ENCODE data around the gene TSFM.

TSFM gene

DNA sequence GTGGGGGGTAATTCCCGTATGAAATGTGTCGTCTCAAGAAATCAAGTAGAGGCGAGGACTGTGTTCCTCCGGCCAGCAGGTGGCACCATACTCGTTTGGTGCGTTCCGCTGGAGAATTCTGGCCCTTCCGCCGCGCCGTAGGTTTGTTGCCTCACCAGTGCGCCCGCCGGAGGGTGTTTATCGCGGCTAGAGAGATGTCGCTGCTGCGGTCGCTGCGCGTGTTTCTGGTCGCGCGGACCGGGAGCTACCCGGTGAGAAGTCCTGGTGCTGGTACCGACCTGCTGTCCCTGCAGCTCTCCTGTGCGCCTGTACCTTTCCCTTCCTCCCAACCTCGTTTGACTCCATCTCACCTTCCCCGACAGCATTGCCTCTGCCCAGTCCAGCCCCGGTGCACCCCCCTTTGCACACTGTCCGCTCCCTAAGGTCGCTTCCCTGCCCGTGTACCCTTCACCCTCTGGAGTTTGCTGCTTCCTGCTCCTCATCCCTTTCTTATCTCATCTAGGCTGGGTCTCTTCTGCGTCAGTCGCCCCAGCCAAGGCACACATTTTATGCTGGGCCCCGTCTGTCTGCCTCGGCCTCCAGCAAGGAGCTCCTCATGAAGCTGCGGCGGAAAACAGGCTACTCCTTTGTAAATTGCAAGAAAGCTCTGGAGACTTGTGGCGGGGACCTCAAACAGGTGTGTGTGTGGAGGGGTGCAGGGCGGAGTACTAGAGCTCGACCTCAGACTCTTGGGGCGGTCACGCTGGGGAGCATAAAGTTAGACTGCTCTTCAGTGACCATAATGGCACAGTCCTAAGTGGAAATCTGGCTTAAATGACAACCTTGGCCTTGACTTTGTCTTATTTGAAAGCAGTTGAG lies at the start of gene TSFM:
TSS of gene TSFM (plus strand) at position 180 of the 858 bp plus-strand sequence. CDS start at position 195, 15 bp downstream.
- peak; percentile 99 for DNase-seq (ENCODE audit: low read depth)

DNA sequence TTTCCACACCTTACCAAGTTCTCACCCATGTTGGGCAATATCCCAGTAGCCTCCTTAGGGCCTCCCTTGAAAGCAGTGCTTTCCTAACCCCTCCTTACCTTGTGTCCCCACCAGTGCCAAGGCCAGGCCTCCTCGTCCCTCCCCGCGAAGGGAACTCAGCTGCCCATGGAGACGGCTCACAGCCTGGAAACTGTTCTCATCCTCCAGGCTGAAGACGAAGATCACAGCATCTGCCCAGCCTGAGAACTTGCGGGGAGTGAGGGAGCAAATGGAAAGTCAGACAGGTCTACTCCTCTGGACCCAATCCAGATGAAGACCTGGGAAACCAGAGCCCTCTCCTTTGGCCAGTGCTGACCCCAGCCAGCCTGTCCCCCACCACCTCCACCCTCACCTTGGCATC lies 48.7 kb upstream of the TSFM start:
- DNase-seq (ENCODE audit: low read depth), result no peak

GRCh38 chr12:57734591-57734990 lies 48.0 kb upstream of the TSFM start:
- DNase-seq (ENCODE audit: low read depth), result no peak

- DNase-seq (ENCODE audit: low read depth), result no peak
Observed at GRCh38 chr12:57735198-57735855, 47.3 kb upstream of the TSFM start.

- no peak for DNase-seq (ENCODE audit: low read depth)
Observed at GRCh38 chr12:57735952-57736740, 46.4 kb upstream of the TSFM start.

- no peak for DNase-seq (ENCODE audit: low read depth)
Observed at GRCh38 chr12:57736741-57737466, 45.7 kb upstream of the TSFM start.

GRCh38 chr12:57737467-57738460 lies 44.8 kb upstream of the TSFM start:
- DNase-seq (ENCODE audit: low read depth), result no peak

DNA sequence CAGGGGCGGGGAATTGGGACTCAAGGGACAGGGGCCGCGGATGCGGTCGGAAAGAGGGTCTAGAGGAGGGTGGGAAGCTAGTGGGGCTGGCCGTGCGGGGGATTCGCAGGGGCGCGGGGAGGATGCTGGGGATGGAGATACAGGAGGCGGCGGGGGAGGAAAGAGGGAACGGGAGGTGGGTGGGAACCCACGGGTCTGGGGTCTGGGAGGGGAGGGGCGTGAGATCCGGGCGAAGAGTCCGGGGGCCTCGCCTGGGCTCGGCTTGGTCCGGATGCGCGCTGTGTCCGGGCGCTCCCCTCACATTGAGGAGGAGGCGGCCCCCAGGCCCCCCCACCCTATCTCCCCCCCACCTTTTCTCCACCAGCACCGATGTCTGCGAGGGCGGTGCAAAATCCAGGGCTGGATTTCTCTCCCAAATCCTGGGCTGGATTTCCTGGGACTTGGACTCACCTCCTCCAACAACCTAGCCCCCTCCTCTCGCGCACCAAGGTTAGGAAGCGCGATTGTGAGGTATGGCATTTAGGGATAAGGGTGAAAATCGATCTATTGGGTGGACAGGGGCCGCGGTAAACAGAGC lies 43.8 kb upstream of the TSFM start, which contains the start of gene AGAP2:
TSS of gene AGAP2 (minus strand) at position 82 of the 577 bp plus-strand sequence. CDS start 496 bp downstream, outside the sequence.
- DNase-seq (ENCODE audit: low read depth), result no peak

DNA sequence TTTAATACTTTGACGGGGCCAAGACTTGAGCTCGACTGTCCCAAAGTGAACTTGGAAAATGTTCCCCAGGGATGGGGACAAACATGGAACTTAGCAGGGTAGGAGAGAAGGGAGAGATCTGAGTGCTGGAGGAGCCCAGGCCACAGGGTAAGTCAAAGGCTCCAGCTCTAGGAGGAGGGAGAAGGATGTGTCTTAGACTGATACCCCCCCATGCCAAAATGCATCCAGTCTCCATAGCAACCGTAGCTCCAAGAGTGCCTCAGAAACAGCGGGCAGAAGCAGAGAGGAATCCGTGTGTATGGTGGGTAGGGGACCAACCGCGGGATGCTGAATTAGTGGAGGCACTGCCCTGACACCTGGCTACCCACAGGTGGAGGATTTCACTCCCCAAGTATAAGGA lies 43.2 kb upstream of the TSFM start:
- no peak for DNase-seq (ENCODE audit: low read depth)

- DNase-seq (ENCODE audit: low read depth), result no peak
Observed at GRCh38 chr12:57739914-57740538, 42.6 kb upstream of the TSFM start.

DNA sequence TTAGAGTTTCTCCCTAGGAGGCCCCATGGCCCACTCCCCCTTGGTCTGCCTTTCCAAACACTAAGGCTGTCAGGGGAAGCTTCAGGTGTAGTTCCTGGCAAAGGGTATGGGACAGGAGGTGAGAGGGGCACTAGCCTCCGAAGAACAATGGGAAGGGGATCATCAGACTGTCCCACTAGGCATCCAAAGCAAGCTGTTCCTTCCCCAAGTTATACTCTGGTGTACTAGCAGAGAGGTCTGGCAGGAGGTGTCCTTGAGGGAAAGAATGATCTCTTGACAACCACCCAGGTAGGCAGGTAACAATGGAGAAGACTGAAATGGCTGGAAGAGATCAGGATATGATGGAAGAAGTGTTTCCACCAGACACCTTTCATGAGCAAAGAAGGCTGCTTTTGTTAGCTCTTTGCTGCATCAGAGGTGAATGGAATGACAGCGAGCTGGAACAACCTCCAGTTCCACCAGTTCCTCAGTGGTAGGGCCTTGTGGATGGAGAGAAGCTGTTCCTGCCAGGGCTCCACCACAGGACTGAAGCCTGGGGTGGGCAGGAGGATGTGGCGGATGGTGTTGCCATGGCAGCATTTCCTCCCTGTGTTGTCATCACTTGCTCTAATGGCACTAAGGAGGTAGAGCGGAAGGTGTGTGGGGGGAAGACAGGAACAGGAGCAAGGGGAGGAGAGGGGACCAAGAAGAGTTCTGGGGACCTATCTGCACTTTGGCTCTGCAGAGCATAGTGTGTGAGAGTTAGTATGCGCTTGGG lies 41.8 kb upstream of the TSFM start:
- peak; percentile 59 for DNase-seq (ENCODE audit: low read depth)

DNA sequence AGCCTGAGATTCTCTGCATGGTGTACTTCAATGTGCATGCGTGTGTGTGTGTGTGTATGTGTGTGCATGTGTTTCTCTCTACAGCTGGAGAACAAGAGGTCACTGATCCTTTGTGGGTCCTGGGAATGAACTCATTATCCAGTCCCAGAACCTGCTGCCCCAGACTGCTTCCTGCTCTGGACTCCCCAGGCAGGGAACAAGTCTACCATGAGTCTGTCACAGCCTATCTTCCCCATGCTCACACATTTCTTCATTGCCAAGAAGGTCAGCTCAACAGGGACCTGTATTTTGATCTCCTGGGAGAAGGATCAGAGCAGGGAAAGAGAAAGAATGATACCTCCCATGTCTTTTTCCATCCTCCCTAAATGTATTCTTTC lies 41.2 kb upstream of the TSFM start:
- DNase-seq (ENCODE audit: low read depth), result no peak

- DNase-seq (ENCODE audit: low read depth), result peak; percentile 67
Observed at GRCh38 chr12:57741844-57742738, 40.5 kb upstream of the TSFM start.

DNA sequence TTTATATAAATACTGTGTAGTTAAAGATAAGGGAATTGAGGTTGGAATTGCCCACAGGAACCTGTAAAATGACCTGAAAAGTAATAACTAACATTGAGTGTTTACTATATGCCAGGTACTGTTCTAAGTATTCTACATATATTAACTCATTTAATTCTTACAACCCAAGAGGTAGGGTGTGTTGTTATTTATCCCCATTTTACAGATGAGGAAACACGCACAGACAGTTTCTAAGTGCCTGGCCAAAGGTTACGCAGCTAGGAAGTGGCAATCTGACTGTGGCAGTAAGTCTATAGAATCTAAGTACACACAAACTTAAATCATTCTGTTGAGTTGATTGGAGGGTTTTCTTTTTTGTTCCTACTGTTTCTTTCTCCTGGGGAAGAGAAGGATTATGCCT lies 38.8 kb upstream of the TSFM start:
- DNase-seq (ENCODE audit: low read depth), result no peak

DNA sequence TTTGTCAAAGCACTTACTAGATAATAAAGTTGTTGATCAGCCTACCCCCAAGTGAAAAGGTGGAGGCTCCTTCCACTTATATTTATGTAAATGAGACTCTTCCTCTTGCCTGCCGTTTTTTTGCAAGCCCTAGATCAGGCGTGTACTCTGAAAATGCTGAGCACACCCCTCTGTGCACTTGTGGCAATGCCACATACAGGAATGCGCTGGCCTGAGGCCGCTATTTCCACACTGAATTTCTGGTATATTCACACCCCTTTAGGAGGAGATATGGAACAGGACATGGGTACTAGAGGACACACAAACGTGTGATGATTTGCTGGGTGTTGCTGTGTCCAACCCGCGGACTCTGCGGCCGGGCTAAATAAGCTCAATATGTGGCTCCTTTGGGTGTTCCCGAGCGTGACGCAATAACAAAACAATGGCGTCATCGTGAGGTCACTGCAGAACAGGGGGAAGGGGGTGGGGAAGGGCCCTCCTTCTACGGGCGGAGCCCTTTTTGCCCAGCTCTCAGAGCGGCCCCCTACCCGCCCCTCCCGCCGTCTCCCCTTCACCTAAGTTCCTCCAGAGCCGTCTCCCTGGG lies 38.3 kb upstream of the TSFM start:
- peak; percentile 45 for DNase-seq (ENCODE audit: low read depth)

- DNase-seq (ENCODE audit: low read depth), result peak; percentile 86
Observed at GRCh38 chr12:57744777-57745484, 37.7 kb upstream of the TSFM start, which contains the start of gene TSPAN31. TSS of gene TSPAN31 (plus strand) at chr12:57745039. CDS start at chr12:57745155, 116 bp downstream.

DNA sequence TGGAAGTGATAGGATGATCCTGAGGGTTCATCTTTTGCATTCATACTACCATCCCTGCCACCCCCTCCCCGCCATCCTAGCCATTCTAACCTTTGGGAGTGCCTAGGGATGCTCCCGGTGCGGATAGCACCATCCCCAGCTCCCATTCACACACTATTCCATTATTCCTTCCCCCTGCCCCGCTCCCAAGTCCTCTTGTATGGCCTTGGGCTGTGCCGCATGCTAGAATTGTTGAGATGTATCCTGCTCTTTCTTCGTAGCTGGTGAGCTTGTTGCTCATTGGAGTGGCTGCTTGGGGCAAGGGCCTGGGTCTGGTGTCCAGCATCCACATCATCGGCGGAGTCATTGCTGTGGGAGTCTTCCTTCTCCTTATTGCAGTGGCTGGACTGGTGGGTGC lies 37.1 kb upstream of the TSFM start:
- no peak for DNase-seq (ENCODE audit: low read depth)

Data from activated T-cell treated with anti-CD3 and anti-CD28 coated beads for 1 hour (primary cell).